CD4-positive, alpha-beta memory T cell (primary cell): Measurements from ENCODE around the gene RAB34. TPM values are rescaled to one million over a fixed set of nuclear protein-coding genes. Genes with fewer than 3 reads are reported as not detected.

Source experiments
- CTCF ChIA-PET: fragments of 350-600 bp; sonication (Branson Sonifier 250); formaldehyde crosslinking; loops from one replicate; lab custom pipeline; 2021; ENCODE audit warnings: inconsistent platforms; ENCODE audit not compliant: partially characterized antibody; lab: Charles Lee
- POLR2A ChIA-PET: fragments of 350-600 bp; sonication (Branson Sonifier 250); formaldehyde crosslinking; loops from one replicate; lab custom pipeline; 2021; ENCODE audit not compliant: partially characterized antibody; lab: Charles Lee
- DNase-seq, 5 donors: peaks; one replicate each; pipeline versions ENCODE4 v3.0.0 to v3.0.0-alpha.2; 2020 to 2022; ENCODE audit warnings: mixed read lengths in 1 of 5
- H3K27ac ChIP-seq: one replicate; pipeline ENCODE4 v1.7.0; 2013; ENCODE audit warnings: low read depth, low read length
- H3K27me3 ChIP-seq: 2 replicates; pipeline ENCODE4 v1.7.0; 2013; ENCODE audit warnings: mild to moderate bottlenecking, low read length, moderate library complexity; ENCODE audit not compliant: insufficient read depth
- H3K36me3 ChIP-seq: 2 replicates; pipeline ENCODE4 v1.7.0; 2013; ENCODE audit warnings: mild to moderate bottlenecking, low read length, moderate library complexity; ENCODE audit not compliant: insufficient read depth
- H3K4me1 ChIP-seq: 2 replicates; pipeline ENCODE4 v1.7.0; 2013; ENCODE audit warnings: mild to moderate bottlenecking, low read length, moderate library complexity; ENCODE audit not compliant: insufficient read depth
- H3K4me3 ChIP-seq, 2 donors: one replicate each; pipeline ENCODE4 v1.7.0; 2013; ENCODE audit warnings: low read length in 2 of 2, mild to moderate bottlenecking in 1 of 2
- H3K9me3 ChIP-seq, 2 donors: one replicate each; pipeline ENCODE4 v1.7.0; 2013; ENCODE audit warnings: low read length in 2 of 2, control low read depth in 1 of 2; ENCODE audit not compliant: control insufficient read depth in 1 of 2
- H3K27ac Mint-ChIP-seq, 7 donors: one replicate each; pipeline ENCODE4 v1.8.0; 2020 to 2021; ENCODE audit warnings: mixed read lengths in 7 of 7, mild to moderate bottlenecking in 6 of 7, inconsistent platforms in 3 of 7, moderate library complexity in 3 of 7
- H3K27me3 Mint-ChIP-seq, 2 donors: one replicate each; pipeline ENCODE4 v1.8.0; 2020 to 2021; ENCODE audit warnings: mixed read lengths in 2 of 2
- H3K36me3 Mint-ChIP-seq, 2 donors: one replicate each; pipeline ENCODE4 v1.8.0; 2020 to 2021; ENCODE audit warnings: mixed read lengths in 2 of 2, inconsistent platforms in 1 of 2, mild to moderate bottlenecking in 1 of 2
- H3K4me1 Mint-ChIP-seq, 4 donors: one replicate each; pipeline ENCODE4 v1.8.0; 2020 to 2021; ENCODE audit warnings: mixed read lengths in 4 of 4, mild to moderate bottlenecking in 1 of 4
- H3K4me3 Mint-ChIP-seq, 8 donors: one replicate each; pipeline ENCODE4 v1.8.0; 2020 to 2021; ENCODE audit warnings: mixed read lengths in 8 of 8, mild to moderate bottlenecking in 7 of 8, moderate library complexity in 6 of 8, inconsistent platforms in 3 of 8
- H3K9me3 Mint-ChIP-seq, 8 donors: one replicate each; pipeline ENCODE4 v1.8.0; 2020 to 2021; ENCODE audit warnings: mixed read lengths in 8 of 8, mild to moderate bottlenecking in 5 of 8, inconsistent platforms in 3 of 8, moderate library complexity in 1 of 8
- intact Hi-C: fragments of 100-400 bp; cut with micrococcal nuclease; formaldehyde crosslinking; loops from one replicate; pipeline ENCODE4 v1.15.1; 2023
- polyA plus RNA-seq, 2 donors: library from polyadenylated mRNA; unstranded; fragments of 300-500 nt; fragmentation: Illumina TruSeq; gene quantifications; one replicate each; pipeline ENCODE4 v1.2.3, GENCODE V29; 2021
- total RNA-seq, 2 experiments: library from RNA; stranded (reverse); gene quantifications; one replicate each; pipeline ENCODE4 v1.2.3, GENCODE V29; 2021

Gene RAB34
- total and polyA plus RNA-seq, 4 experiments from 2014 or later = 3.0 to 8.7 (median 5.2) TPM

- Histone ChIP-seq H3K9me3 (no peaks in the 10 kb centered on the region), H3K27ac (peak overlapping the region; percentile 67), H3K4me1 (peaks cover 28% of the 10 kb centered on the region), H3K4me3 (no peak overlapping the region), H3K36me3 (peaks cover 23% of the 10 kb centered on the region), H3K27me3 (no peaks in the 10 kb centered on the region)
- H3K9me3 Mint-ChIP-seq = no peaks in the 10 kb centered on the region
- peak overlapping the region in 6 of 7 donors; percentile 74 to 95 (median 79) for H3K27ac Mint-ChIP-seq
- ChIA-PET POLR2A (interaction anchor here (19.4 kb wide), 1 partner anchor 22 kb away, joined by 528 read pairs; the partner anchor contains the start of genes NEK8, RPL23A and TLCD1), CTCF (interaction anchor here (1.0 to 13.1 kb wide), 4 partner anchors 17 to 170 kb away, joined by 3 to 492 read pairs (median 6); partner anchors contain the start of genes NEK8 and TLCD1)
- H3K4me1 Mint-ChIP-seq = peaks cover 8 to 29% (median 18%) of the 10 kb centered on the region in 4 donors
- H3K27me3 Mint-ChIP-seq = no peaks in the 10 kb centered on the region
- intact Hi-C loops = no loop called here
- peak overlapping the region in 5 of 8 donors; percentile 28 to 91 (median 55) for H3K4me3 Mint-ChIP-seq
- no peak for DNase-seq
- peaks cover 0 to 22% of the 10 kb centered on the region in 2 donors for H3K36me3 Mint-ChIP-seq
Observed at GRCh38 chr17:28746611-28747050, 29.0 kb upstream of the RAB34 start.

- peaks cover 28% of the 10 kb centered on the region for H3K4me1 ChIP-seq
- intact Hi-C loops = no loop called here
- peaks cover 8 to 29% (median 18%) of the 10 kb centered on the region in 4 donors for H3K4me1 Mint-ChIP-seq
Observed at GRCh38 chr17:28745786-28746411, 28.2 kb upstream of the RAB34 start.

GRCh38 chr17:28744972-28745785 is 27.5 kb upstream of the RAB34 start:
- H3K4me3 Mint-ChIP-seq = peak overlapping the region; percentile 87 to 92 (median 90)
- H3K4me3 ChIP-seq = peak overlapping the region; percentile 64 to 81

More at GRCh38 chr17:28745786-28746411, 28.2 kb upstream of the RAB34 start:
- peak overlapping the region; percentile 67 for H3K27ac ChIP-seq
- no peaks in the 10 kb centered on the region for H3K9me3 ChIP-seq
- Mint-ChIP-seq H3K9me3 (no peaks in the 10 kb centered on the region), H3K27me3 (no peaks in the 10 kb centered on the region), H3K36me3 (peaks cover 0 to 22% of the 10 kb centered on the region in 2 donors), H3K27ac (peak overlapping the region; percentile 74 to 97 (median 92)), H3K4me3 (peak overlapping the region in 7 of 8 donors; percentile 38 to 91 (median 59))
- ChIA-PET CTCF (interaction anchor here (0.7 to 13.1 kb wide), 8 partner anchors 15 to 220 kb away, joined by 3 to 492 read pairs (median 4); partner anchors contain the start of genes NEK8 and TLCD1), POLR2A (interaction anchor here (1.8 to 19.4 kb wide), 4 partner anchors 11 to 206 kb away, joined by 8 to 528 read pairs (median 12); partner anchors contain the start of genes NEK8, PHF12, PROCA1 and RPL23A)
- H3K4me3 ChIP-seq = no peak overlapping the region
- no peaks in the 10 kb centered on the region for H3K27me3 ChIP-seq
- no peak for DNase-seq
- peaks cover 23% of the 10 kb centered on the region for H3K36me3 ChIP-seq

GRCh38 chr17:28744104-28744971 is 26.7 kb upstream of the RAB34 start:
- DNase-seq = peak in 4 of 5 donors; percentile 54 to 72 (median 64)
- H3K36me3 Mint-ChIP-seq = peaks cover 0 to 17% of the 10 kb centered on the region in 2 donors
- peak overlapping the region; percentile 67 for H3K27ac ChIP-seq
- H3K4me3 ChIP-seq = peak overlapping the region; percentile 64 to 81
- H3K4me1 ChIP-seq = peaks cover 28% of the 10 kb centered on the region
- H3K4me3 Mint-ChIP-seq = peak overlapping the region; percentile 87 to 92 (median 90)
- no peaks in the 10 kb centered on the region for H3K27me3 ChIP-seq
- no peaks in the 10 kb centered on the region for H3K9me3 ChIP-seq
- peaks cover 20% of the 10 kb centered on the region for H3K36me3 ChIP-seq
- CTCF ChIA-PET = interaction anchor here (1.7 to 13.1 kb wide), 2 partner anchors 18 to 23 kb away, joined by 4 to 492 read pairs; partner anchors contain the start of genes NEK8 and TLCD1
- no peaks in the 10 kb centered on the region for H3K9me3 Mint-ChIP-seq
- intact Hi-C loops = loop anchor here (1.0 kb wide), 1 partner anchor 16 kb away; the partner anchor contains the start of gene NEK8
- POLR2A ChIA-PET = interaction anchor here (0.8 to 19.4 kb wide), 13 partner anchors 9 to 208 kb away, joined by 3 to 528 read pairs (median 4); partner anchors contain the start of genes BLTP2, NEK8, PHF12 and PROCA1
- H3K27me3 Mint-ChIP-seq = no peaks in the 10 kb centered on the region
- peaks cover 7 to 27% (median 15%) of the 10 kb centered on the region in 4 donors for H3K4me1 Mint-ChIP-seq
- H3K27ac Mint-ChIP-seq = peak overlapping the region; percentile 90 to 98 (median 96)

More at GRCh38 chr17:28744972-28745785, 27.5 kb upstream of the RAB34 start:
- no peaks in the 10 kb centered on the region for H3K9me3 ChIP-seq
- no peaks in the 10 kb centered on the region for H3K9me3 Mint-ChIP-seq
- peak overlapping the region; percentile 90 to 98 (median 96) for H3K27ac Mint-ChIP-seq
- peaks cover 0 to 21% of the 10 kb centered on the region in 2 donors for H3K36me3 Mint-ChIP-seq
- H3K36me3 ChIP-seq = peaks cover 23% of the 10 kb centered on the region
- ChIA-PET CTCF (interaction anchor here (0.7 to 13.1 kb wide), 6 partner anchors 15 to 220 kb away, joined by 3 to 492 read pairs (median 4); partner anchors contain the start of genes NEK8 and TLCD1), POLR2A (interaction anchor here (0.8 to 19.4 kb wide), 11 partner anchors 10 to 207 kb away, joined by 3 to 528 read pairs (median 4); partner anchors contain the start of genes BLTP2, NEK8, PHF12 and PROCA1)
- intact Hi-C loops = loop anchor here (1.0 kb wide), 1 partner anchor 17 kb away; the partner anchor contains the start of gene NEK8
- peak; percentile 25 to 59 (median 37) for DNase-seq
- H3K4me1 ChIP-seq = peaks cover 28% of the 10 kb centered on the region
- H3K27me3 Mint-ChIP-seq = no peaks in the 10 kb centered on the region
- H3K27ac ChIP-seq = peak overlapping the region; percentile 67
- H3K4me1 Mint-ChIP-seq = peaks cover 8 to 27% (median 18%) of the 10 kb centered on the region in 4 donors
- no peaks in the 10 kb centered on the region for H3K27me3 ChIP-seq

- H3K4me1 Mint-ChIP-seq = peaks cover 12 to 36% (median 22%) of the 10 kb centered on the region in 4 donors
- CTCF ChIA-PET = interaction anchor here (13.1 kb wide), 1 partner anchor 17 kb away, joined by 492 read pairs; the partner anchor contains the start of genes NEK8 and TLCD1
- H3K27ac Mint-ChIP-seq = peak within 1 kb of the TSS; percentile 90 to 98 (median 96)
Observed at GRCh38 chr17:28743243-28744103, 25.8 kb upstream of the RAB34 start, which contains the start of gene TRAF4. TRAF4 (plus strand) TSS chr17:28744011; CDS start chr17:28744113, 102 bp downstream.

More at GRCh38 chr17:28743243-28744103, 25.8 kb upstream of the RAB34 start, which contains the start of gene TRAF4:
- peak; percentile 70 to 78 (median 75) for DNase-seq
- Histone ChIP-seq H3K27ac (peak within 1 kb of the TSS; percentile 67), H3K9me3 (no peaks in the 10 kb centered on the region), H3K27me3 (no peaks in the 10 kb centered on the region), H3K4me3 (peak within 1 kb of the TSS; percentile 64 to 81), H3K36me3 (peaks cover 11% of the 10 kb centered on the region), H3K4me1 (peaks cover 35% of the 10 kb centered on the region)
- no peaks in the 10 kb centered on the region for H3K27me3 Mint-ChIP-seq
- no peaks in the 10 kb centered on the region for H3K9me3 Mint-ChIP-seq
- H3K4me3 Mint-ChIP-seq = peak within 1 kb of the TSS; percentile 87 to 92 (median 90)
- intact Hi-C loops = loop anchor here (1.0 kb wide), 1 partner anchor 15 kb away; the partner anchor contains the start of gene NEK8
- H3K36me3 Mint-ChIP-seq = peaks cover 0 to 15% of the 10 kb centered on the region in 2 donors
- POLR2A ChIA-PET = interaction anchor here (0.6 to 19.4 kb wide), 10 partner anchors 11 to 209 kb away, joined by 3 to 528 read pairs (median 3); partner anchors contain the start of genes NEK8, PHF12, RPL23A and TLCD1
